Nephron (organoid): ENCODE measurements around the gene HSD17B14.

Experiments used
- H3K27ac Mint-ChIP-seq, 3 experiments: 2 replicates each; pipeline ENCODE4 v1.8.0; 2020; ENCODE audit warnings: mixed read lengths in 3 of 3, mild to moderate bottlenecking in 2 of 3, moderate library complexity in 1 of 3
- H3K27me3 Mint-ChIP-seq: 2 replicates; pipeline ENCODE4 v1.8.0; 2021; ENCODE audit warnings: low read depth, mild to moderate bottlenecking, moderate library complexity, mixed read lengths
- H3K36me3 Mint-ChIP-seq: 2 replicates; pipeline ENCODE4 v1.8.0; 2020; ENCODE audit warnings: low read depth, mixed read lengths
- H3K4me1 Mint-ChIP-seq: 2 replicates; pipeline ENCODE4 v1.8.0; 2020; ENCODE audit warnings: mixed read lengths
- H3K4me3 Mint-ChIP-seq, 3 experiments: 2 replicates each; pipeline ENCODE4 v1.8.0; 2020; ENCODE audit warnings: mild to moderate bottlenecking in 3 of 3, mixed read lengths in 3 of 3, moderate library complexity in 2 of 3
- H3K9me3 Mint-ChIP-seq: 2 replicates; pipeline ENCODE4 v1.8.0; 2020; ENCODE audit warnings: mixed read lengths
- CTCF ChIP-seq, 3 experiments: fragments of 200-600 bp; sonication (generic); IDR thresholded peaks; one replicate each; pipeline ENCODE4 v1.5.0; 2021; ENCODE audit warnings: antibody characterized with exemption in 3 of 3; ENCODE audit not compliant: unreplicated experiment in 3 of 3

Gene HSD17B14

GRCh38 chr19:48859711-48860572 is 23.7 kb upstream of the HSD17B14 start:
- Mint-ChIP-seq H3K4me3 (no peak overlapping the region), H3K27ac (no peak overlapping the region), H3K27me3 (no peaks in the 10 kb centered on the region), H3K9me3 (no peaks in the 10 kb centered on the region), H3K4me1 (no peaks in the 10 kb centered on the region), H3K36me3 (peaks cover 45% of the 10 kb centered on the region)
- TF ChIP-seq CTCF (IDR thresholded peaks at IDR 0.05; ENCODE audit: unreplicated experiment in 3 of 3): no peak

- Mint-ChIP-seq H3K4me1 (no peaks in the 10 kb centered on the region), H3K27ac (no peak overlapping the region), H3K36me3 (peaks cover 37% of the 10 kb centered on the region), H3K4me3 (no peak overlapping the region), H3K9me3 (no peaks in the 10 kb centered on the region), H3K27me3 (no peaks in the 10 kb centered on the region)
- no peak for TF ChIP-seq CTCF (IDR thresholded peaks at IDR 0.05; ENCODE audit: unreplicated experiment in 3 of 3)
Observed at GRCh38 chr19:48858984-48859710, 22.9 kb upstream of the HSD17B14 start.

- no peaks in the 10 kb centered on the region for H3K27me3 Mint-ChIP-seq
- no peak overlapping the region for H3K4me3 Mint-ChIP-seq
- no peak for TF ChIP-seq CTCF (IDR thresholded peaks at IDR 0.05; ENCODE audit: unreplicated experiment in 3 of 3)
Observed at GRCh38 chr19:48856921-48857320, 20.6 kb upstream of the HSD17B14 start.

GRCh38 chr19:48854103-48854502 is 17.8 kb upstream of the HSD17B14 start:
- TF ChIP-seq CTCF (IDR thresholded peaks at IDR 0.05; ENCODE audit: unreplicated experiment in 3 of 3): no peak
- no peak overlapping the region for H3K27ac Mint-ChIP-seq
- H3K27me3 Mint-ChIP-seq: no peaks in the 10 kb centered on the region
- peaks cover 19% of the 10 kb centered on the region for H3K36me3 Mint-ChIP-seq
- no peaks in the 10 kb centered on the region for H3K9me3 Mint-ChIP-seq
- no peaks in the 10 kb centered on the region for H3K4me1 Mint-ChIP-seq
- no peak overlapping the region for H3K4me3 Mint-ChIP-seq

More at GRCh38 chr19:48856921-48857320, 20.6 kb upstream of the HSD17B14 start:
- Mint-ChIP-seq H3K4me1 (no peaks in the 10 kb centered on the region), H3K27ac (no peak overlapping the region), H3K9me3 (no peaks in the 10 kb centered on the region), H3K36me3 (peaks cover 35% of the 10 kb centered on the region)

GRCh38 chr19:48853483-48853882 is 17.2 kb upstream of the HSD17B14 start:
- Mint-ChIP-seq H3K27me3 (no peaks in the 10 kb centered on the region), H3K36me3 (peaks cover 20% of the 10 kb centered on the region), H3K27ac (no peak overlapping the region), H3K4me3 (no peak overlapping the region), H3K9me3 (no peaks in the 10 kb centered on the region), H3K4me1 (no peaks in the 10 kb centered on the region)
- no peak for TF ChIP-seq CTCF (IDR thresholded peaks at IDR 0.05; ENCODE audit: unreplicated experiment in 3 of 3)
